Spleen (tissue), 11 donors: ENCODE data around the gene RBM4. TPM values are rescaled to one million over a fixed set of nuclear protein-coding genes. Genes with fewer than 3 reads are reported as not detected.

ENCODE experiments used
- DNase-seq: peaks from one replicate; pipeline ENCODE4 v3.0.0-alpha.2; 2020
- H3K27ac ChIP-seq, 8 donors: fragments of 200-600 bp; sonication (generic) in 7 of 8; 1 replicate in 4 of 8; 2 replicates in 4 of 8; pipeline versions ENCODE4 v1.5.0 to v1.8.0; 2016 to 2021; ENCODE audit warnings: inconsistent platforms in 4 of 8, mild to moderate bottlenecking in 4 of 8, moderate library complexity in 1 of 8
- H3K27me3 ChIP-seq, 7 donors: fragments of 200-600 bp; sonication (generic) in 6 of 7; replicated peaks in 1 of 7; 1 replicate in 4 of 7; 2 replicates in 3 of 7; pipeline versions ENCODE4 v1.5.0 to v1.8.0; 2016 to 2021; ENCODE audit warnings: inconsistent platforms in 3 of 7, mild to moderate bottlenecking in 1 of 7
- H3K36me3 ChIP-seq, 6 donors: fragments of 200-600 bp; sonication (generic) in 5 of 6; 1 replicate in 4 of 6; 2 replicates in 2 of 6; pipeline versions ENCODE4 v1.5.0 to v1.8.0; 2016 to 2021; ENCODE audit warnings: inconsistent platforms in 2 of 6
- H3K4me1 ChIP-seq, 6 donors: fragments of 200-600 bp; sonication (generic) in 5 of 6; 1 replicate in 3 of 6; 2 replicates in 3 of 6; pipeline versions ENCODE4 v1.5.0 to v1.8.0; 2016 to 2021; ENCODE audit warnings: inconsistent platforms in 3 of 6
- H3K4me3 ChIP-seq, 8 donors: fragments of 200-600 bp; sonication (generic) in 7 of 8; 1 replicate in 4 of 8; 2 replicates in 4 of 8; pipeline versions ENCODE4 v1.5.0 to v1.8.0; 2016 to 2021; ENCODE audit warnings: inconsistent platforms in 4 of 8, mild to moderate bottlenecking in 4 of 8, moderate library complexity in 2 of 8
- H3K9me3 ChIP-seq, 8 donors: fragments of 200-600 bp; sonication (generic) in 7 of 8; 1 replicate in 4 of 8; 2 replicates in 4 of 8; pipeline versions ENCODE4 v1.5.0 to v1.8.0; 2016 to 2021; ENCODE audit warnings: inconsistent platforms in 4 of 8
- CTCF ChIP-seq, 11 experiments: fragments of 200-600 bp in 7 of 11; fragments of 450-650 bp in 4 of 11; sonication (generic) in 4 of 11; IDR thresholded peaks in 8 of 11; conservative IDR thresholded peaks in 3 of 11; 1 replicate in 7 of 11; 2 replicates in 4 of 11; pipeline versions ENCODE4 v1.4.0 to v1.8.0; 2016 to 2021; ENCODE audit warnings: antibody characterized with exemption in 11 of 11, inconsistent platforms in 4 of 11, mild to moderate bottlenecking in 1 of 11
- POLR2A ChIP-seq, 3 donors: fragments of 450-650 bp; IDR thresholded peaks; one replicate each; pipeline ENCODE4 v1.5.1; 2017; ENCODE audit warnings: antibody characterized with exemption in 3 of 3, mild to moderate bottlenecking in 1 of 3
- POLR2AphosphoS5 ChIP-seq, 3 donors: sonication (generic); formaldehyde crosslinking; IDR thresholded peaks; one replicate each; pipeline ENCODE4 v1.5.1; 2017; ENCODE audit warnings: antibody characterized with exemption in 3 of 3
- WGBS, 5 donors: extraction: QIAGEN DNeasy Blood & Tissue Kit in 3 of 5; methylation state at CpG; one replicate each; pipeline versions ENCODE4 v1.1.5 to v1.1.7; 2013 to 2018; 5-methylcytosine and 5-hydroxymethylcytosine counted together
- intact Hi-C: fragments of 100-400 bp; cut with DNase I; formaldehyde crosslinking; loops from one replicate; pipeline ENCODE4 v1.15.0; 2023; ENCODE audit warnings: low total_unique reads
- polyA plus RNA-seq, 3 donors: library from polyadenylated mRNA; stranded (reverse); fragments of 200-250 nt; gene quantifications; one replicate each; pipeline ENCODE4 v1.2.1, GENCODE V29; 2013
- total RNA-seq, 7 donors: library from RNA; depleted of rRNA in 3 of 7; stranded (reverse); fragments of >200 nt in 3 of 7; fragmentation: NEBNext Ultra II Directional in 4 of 7; extraction: Animal tissue kit (Norgen Biotek cat#: 25700) in 4 of 7; gene quantifications; one replicate each; pipeline versions ENCODE4 v1.1.0 to v1.2.1, GENCODE V29; 2016 to 2021
- donor health status: healthy with polysubstance abuse.
- donor health status: DM: no; HTN: no; CAD: no; lungs with moderate emphysema.
- donor health status: DM: no; HTN: no; CAD: no.
- donor health status: Bipolar disorder and iron deficiency.
- donor health status: healthy.
- donor health status: DM: no; HTN: no; CAD: no.
- donor health status: DM: yes; HTN: yes; CAD: no.

Gene RBM4
- total and polyA plus RNA-seq, 10 donors, result 70.1 to 139 (median 126) TPM

GRCh38 chr11:66619080-66619554 lies 19.4 kb upstream of the RBM4 start:
- TF ChIP-seq POLR2A (IDR thresholded peaks at IDR 0.05), result no peak
- no peak for TF ChIP-seq POLR2AphosphoS5 (IDR thresholded peaks at IDR 0.05)
- no peak for TF ChIP-seq CTCF (IDR thresholded peaks at IDR 0.05 in 8 of 11, conservative IDR thresholded peaks at IDR 0.05 in 3 of 11)
- intact Hi-C loops, result no loop called here
- Histone ChIP-seq H3K4me1 (peaks cover 53 to 86% (median 77%) of the 10 kb centered on the region in 6 donors), H3K9me3 (no peaks in the 10 kb centered on the region), H3K27me3 (no peaks in the 10 kb centered on the region), H3K36me3 (peaks cover 0 to 45% (median 11%) of the 10 kb centered on the region in 6 donors), H3K27ac (peak overlapping the region in 7 of 8 donors; percentile 26 to 99 (median 96)), H3K4me3 (peak overlapping the region; percentile 73 to 99 (median 93))
- WGBS, 5 donors, result 40 to 44% (median 43%) methylated on average over 4 of the region's 4 CpGs
- DNase-seq, result no peak

- intact Hi-C loops, result no loop called here
- TF ChIP-seq POLR2AphosphoS5 (IDR thresholded peaks at IDR 0.05), result peak in 2 of 3 donors; percentile 25 to 52
- no peak for TF ChIP-seq POLR2A (IDR thresholded peaks at IDR 0.05)
- Histone ChIP-seq H3K36me3 (peaks cover 3 to 96% (median 64%) of the 10 kb centered on the region in 6 donors), H3K4me1 (peaks cover 38 to 100% (median 67%) of the 10 kb centered on the region in 6 donors), H3K9me3 (no peaks in the 10 kb centered on the region), H3K27ac (no peak overlapping the region), H3K27me3 (no peaks in the 10 kb centered on the region), H3K4me3 (no peak overlapping the region)
- 82 to 94% (median 90%) methylated on average over 15 to 16 of the region's 16 CpGs for WGBS, 5 donors
- no peak for DNase-seq
Measured at GRCh38 chr11:66624450-66624849, 14.1 kb upstream of the RBM4 start.

- no peak overlapping the region for H3K27ac ChIP-seq
- peaks cover 31 to 100% (median 60%) of the 10 kb centered on the region in 6 donors for H3K4me1 ChIP-seq
- H3K36me3 ChIP-seq, result peaks cover 3 to 97% (median 70%) of the 10 kb centered on the region in 6 donors
- H3K9me3 ChIP-seq, result no peaks in the 10 kb centered on the region
- intact Hi-C loops, result no loop called here
- TF ChIP-seq POLR2AphosphoS5 (IDR thresholded peaks at IDR 0.05) (peak in 1 of 3 donors; percentile 75), CTCF (IDR thresholded peaks at IDR 0.05 in 8 of 11, conservative IDR thresholded peaks at IDR 0.05 in 3 of 11) (no peak)
- WGBS, 5 donors, result 94 to 97% (median 97%) methylated on average over 18 to 26 of the region's 26 CpGs
- H3K4me3 ChIP-seq, result no peak overlapping the region
- DNase-seq, result no peak
- H3K27me3 ChIP-seq, result no peaks in the 10 kb centered on the region
Measured at GRCh38 chr11:66625041-66625751, 13.3 kb upstream of the RBM4 start.

- H3K27me3 ChIP-seq, result no peaks in the 10 kb centered on the region
- 87 to 96% (median 93%) methylated on average over 9 of the region's 9 CpGs for WGBS, 5 donors
- no peak for DNase-seq
- H3K9me3 ChIP-seq, result no peaks in the 10 kb centered on the region
- peaks cover 3 to 100% (median 68%) of the 10 kb centered on the region in 6 donors for H3K36me3 ChIP-seq
- no peak for TF ChIP-seq POLR2AphosphoS5 (IDR thresholded peaks at IDR 0.05)
- TF ChIP-seq POLR2A (IDR thresholded peaks at IDR 0.05), result no peak
- no peak for TF ChIP-seq CTCF (IDR thresholded peaks at IDR 0.05 in 8 of 11, conservative IDR thresholded peaks at IDR 0.05 in 3 of 11)
- intact Hi-C loops, result no loop called here
- H3K27ac ChIP-seq, result no peak overlapping the region
- H3K4me1 ChIP-seq, result peaks cover 25 to 100% (median 55%) of the 10 kb centered on the region in 6 donors
- H3K4me3 ChIP-seq, result no peak overlapping the region
Measured at GRCh38 chr11:66625752-66626149, 12.8 kb upstream of the RBM4 start.
